ENCODE measurements around the gene TSPOAP1. TPM values are rescaled to one million over a fixed set of nuclear protein-coding genes. Genes with fewer than 3 reads are reported as not detected.

Gene TSPOAP1
- total and polyA plus RNA-seq, 2 of the 4 experiments (the other 2 are of a cell fraction) = 0.90 to 1.6 TPM

DNA sequence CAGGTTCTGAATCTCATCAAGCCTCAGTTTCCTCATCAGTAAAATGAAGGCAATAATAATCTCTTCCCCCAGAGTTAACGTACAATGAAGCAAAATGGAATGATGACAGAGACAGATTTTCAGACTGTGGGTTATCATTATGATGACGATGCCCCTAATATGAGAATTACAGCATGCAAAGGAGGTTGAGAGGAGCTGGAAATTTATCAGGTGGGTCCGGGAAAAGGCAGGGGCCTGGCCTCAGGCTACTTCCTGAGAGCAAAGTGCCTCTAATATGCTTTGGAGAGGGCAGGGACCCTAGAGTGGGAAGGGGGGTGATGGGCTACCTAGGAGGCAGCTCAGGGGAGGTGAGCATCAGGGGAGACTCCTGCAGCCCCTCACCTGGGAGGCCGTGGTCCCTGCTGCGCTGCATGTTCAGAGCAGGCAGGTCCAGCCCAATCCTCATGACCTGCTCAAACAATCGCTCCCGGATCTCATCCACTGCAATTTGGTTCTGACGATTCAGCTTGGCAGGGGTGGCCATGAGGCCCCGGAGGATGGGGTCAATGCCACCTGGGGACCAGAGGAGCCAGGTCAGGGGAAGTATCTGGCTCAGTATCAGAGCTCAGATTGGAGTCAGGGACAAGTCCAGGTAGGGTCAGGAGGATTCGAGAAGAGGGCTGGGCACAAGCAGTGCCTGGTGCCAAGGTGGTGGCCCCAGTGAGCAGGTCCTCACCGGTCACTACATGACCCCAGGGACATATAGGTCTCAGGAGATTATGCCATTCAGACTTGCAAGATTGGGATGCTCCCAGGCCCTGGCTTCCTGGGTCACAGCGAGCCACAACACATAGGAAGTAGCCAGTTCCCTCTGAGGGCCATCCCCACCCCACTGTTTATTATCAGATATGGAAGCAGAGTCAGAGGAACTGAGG lies 56.0 kb downstream of the TSPOAP1 start:
- Histone ChIP-seq H3K4me1 (ENCODE audit: control insufficient read depth, insufficient read depth, low read length) (no peaks in the 10 kb centered on the region), H3K14ac (replicated peaks; ENCODE audit: low read depth, low read length) (no peak overlapping the region), H3K23ac (ENCODE audit: low read depth, low read length) (no peak overlapping the region), H3K4ac (ENCODE audit: low read depth, low read length) (no peak overlapping the region), H3K9me3 (ENCODE audit: control insufficient read depth, insufficient read depth, low read length) (no peaks in the 10 kb centered on the region), H3K4me2 (ENCODE audit: low read depth, low read length) (no peak overlapping the region), H3K27me3 (ENCODE audit: control insufficient read depth, insufficient read depth, low read length) (peaks cover 2% of the 10 kb centered on the region), H2AFZ (replicated peaks; ENCODE audit: low read length, poor library complexity) (no peak overlapping the region), H2BK5ac (ENCODE audit: low read depth, low read length, poor library complexity, severe bottlenecking) (no peak overlapping the region), H4K8ac (ENCODE audit: low read depth in 2 of 2, low read length in 2 of 2) (no peak overlapping the region), H2AK5ac (ENCODE audit: low read depth, low read length) (no peak overlapping the region), H3K27ac (ENCODE audit: insufficient read depth, low read length) (no peak overlapping the region), H4K5ac (ENCODE audit: low read depth, low read length) (no peak overlapping the region), H3K9me1 (ENCODE audit: insufficient read depth, low read length) (no peaks in the 10 kb centered on the region), H3K79me1 (ENCODE audit: low read depth in 1 of 2, low read length in 2 of 2) (no peaks in the 10 kb centered on the region), H3K56ac (ENCODE audit: extremely low read depth, insufficient read depth, low read length) (no peak overlapping the region), H2BK15ac (ENCODE audit: low read depth, low read length) (no peak overlapping the region), H4K91ac (ENCODE audit: insufficient read depth, low read depth, low read length) (no peak overlapping the region), H3K4me3 (ENCODE audit: insufficient read depth, low read depth, low read length) (no peak overlapping the region), H4K20me1 (ENCODE audit: insufficient read depth, low read length) (no peaks in the 10 kb centered on the region), H2BK20ac (ENCODE audit: low read depth, low read length) (no peak overlapping the region), H2AK9ac (replicated peaks; ENCODE audit: low read depth, low read length, poor library complexity) (no peak overlapping the region), H3K36me3 (ENCODE audit: control insufficient read depth, insufficient read depth, low read length) (no peaks in the 10 kb centered on the region), H2BK120ac (ENCODE audit: low read depth, low read length) (no peak overlapping the region), H3K9ac (ENCODE audit: low read depth, low read length) (no peak overlapping the region), H3K18ac (ENCODE audit: low read depth, low read length) (no peak overlapping the region)
- ATAC-seq (ENCODE audit: low read depth) (no peak), DNase-seq (no peak)
- ChIA-PET POLR2A (ENCODE audit: unreplicated experiment) (no interaction called here), CTCF (no interaction called here)
- in situ Hi-C loops (cut with MboI; ENCODE audit: low sequenced_read_pairs) (no loop called here), dilution Hi-C loops (cut with HindIII; ENCODE audit: low sequenced_read_pairs, unreplicated experiment) (no loop called here), intact Hi-C loops (cut with micrococcal nuclease) (no loop called here)
- 68% methylated on average over 3 of the region's 12 CpGs; no CpG with 5 or more reads in 1 of the 2 experiments for WGBS, 2 experiments (ENCODE audit: extremely low coverage in 2 of 2, insufficient read length in 1 of 2)
- no TSS peak for BruUV-seq (replicated peaks)
- no peak for TF ChIP-seq MAFK (IDR thresholded peaks at IDR 0.05; ENCODE audit: low read depth, low read length)
- no peak for TF ChIP-seq CTCF (conservative IDR thresholded peaks at IDR 0.05; ENCODE audit: low read depth, low read length)
- TF ChIP-seq NFE2L2 (IDR thresholded peaks at IDR 0.05; ENCODE audit: low read depth, low read length) = no peak
- TF ChIP-seq RFX5 (IDR thresholded peaks at IDR 0.05; ENCODE audit: low read depth, low read length) = no peak
- TF ChIP-seq CEBPB (IDR thresholded peaks at IDR 0.05; ENCODE audit: low read depth, low read length) = no peak
- no peak for TF ChIP-seq MAZ (IDR thresholded peaks at IDR 0.05; ENCODE audit: borderline replicate concordance, low read depth, low read length)
- TF ChIP-seq RAD21 (IDR thresholded peaks at IDR 0.05; ENCODE audit: low read length) = no peak
- TF ChIP-seq POLR2A (IDR thresholded peaks at IDR 0.05; ENCODE audit: low read depth, low read length) = no peak
- no peak for TF ChIP-seq RCOR1 (IDR thresholded peaks at IDR 0.05; ENCODE audit: insufficient replicate concordance, low read length)
- no peak for TF ChIP-seq ELK1 (IDR thresholded peaks at IDR 0.05; ENCODE audit: borderline replicate concordance, low read depth, low read length)
- TF ChIP-seq BHLHE40 (IDR thresholded peaks at IDR 0.05; ENCODE audit: low read depth, low read length) = no peak
- no peak for TF ChIP-seq SMC3 (IDR thresholded peaks at IDR 0.05; ENCODE audit: low read depth, low read length)
- TF ChIP-seq MXI1 (IDR thresholded peaks at IDR 0.05; ENCODE audit: borderline replicate concordance, low read depth, low read length) = no peak
- no peak for TF ChIP-seq FOS (IDR thresholded peaks at IDR 0.05; ENCODE audit: low read depth, low read length)
- no peak for TF ChIP-seq CHD1 (IDR thresholded peaks at IDR 0.05; ENCODE audit: low read depth, low read length)

Measured in IMR-90 (cell line).